ENCODE data around the gene CDK11A. TPM values are rescaled to one million over a fixed set of nuclear protein-coding genes. Genes with fewer than 3 reads are reported as not detected.

CDK11A gene
- total and polyA plus RNA-seq, 2 experiments from 2014 or later, result 19.5 to 30.9 TPM

- no peaks in the 10 kb centered on the region for H3K9me2 ChIP-seq (replicated peaks; ENCODE audit: insufficient read depth)
- TF ChIP-seq EZH2 (IDR thresholded peaks at IDR 0.05; ENCODE audit: borderline replicate concordance), result no peak
- TF ChIP-seq EZH2phosphoT487 (IDR thresholded peaks at IDR 0.05; ENCODE audit: low read depth, severe bottlenecking, unreplicated experiment), result no peak
- no peak for TF ChIP-seq CTCF (IDR thresholded peaks at IDR 0.05; ENCODE audit: poor library complexity)
- H3K27ac ChIP-seq, result no peak overlapping the region
- no peaks in the 10 kb centered on the region for H3K9me3 ChIP-seq (ENCODE audit: low read depth)
- peaks cover 62% of the 10 kb centered on the region for H3K79me2 ChIP-seq
- H3K4me3 ChIP-seq, result no peak overlapping the region
- no peaks in the 10 kb centered on the region for H3K36me3 ChIP-seq (replicated peaks; ENCODE audit: insufficient read depth, low read depth)
- no peaks in the 10 kb centered on the region for H3K27me3 ChIP-seq
- no peaks in the 10 kb centered on the region for H3K4me1 ChIP-seq (ENCODE audit: insufficient read depth)
- H2AFZ ChIP-seq, result no peak overlapping the region
- 90% methylated on average over 32 of the region's 32 CpGs for WGBS (ENCODE audit: low lambda C conversion rate, missing lambda C conversion rate)
- no peak for DNase-seq (ENCODE audit: low spot score)
- peaks cover 3% of the 10 kb centered on the region for H4K20me1 ChIP-seq (ENCODE audit: insufficient read depth, poor library complexity, severe bottlenecking)
- no peak overlapping the region for H3K4me2 ChIP-seq
Observed at GRCh38 chr1:1763657-1764621, 39.8 kb upstream of the CDK11A start.

DNA sequence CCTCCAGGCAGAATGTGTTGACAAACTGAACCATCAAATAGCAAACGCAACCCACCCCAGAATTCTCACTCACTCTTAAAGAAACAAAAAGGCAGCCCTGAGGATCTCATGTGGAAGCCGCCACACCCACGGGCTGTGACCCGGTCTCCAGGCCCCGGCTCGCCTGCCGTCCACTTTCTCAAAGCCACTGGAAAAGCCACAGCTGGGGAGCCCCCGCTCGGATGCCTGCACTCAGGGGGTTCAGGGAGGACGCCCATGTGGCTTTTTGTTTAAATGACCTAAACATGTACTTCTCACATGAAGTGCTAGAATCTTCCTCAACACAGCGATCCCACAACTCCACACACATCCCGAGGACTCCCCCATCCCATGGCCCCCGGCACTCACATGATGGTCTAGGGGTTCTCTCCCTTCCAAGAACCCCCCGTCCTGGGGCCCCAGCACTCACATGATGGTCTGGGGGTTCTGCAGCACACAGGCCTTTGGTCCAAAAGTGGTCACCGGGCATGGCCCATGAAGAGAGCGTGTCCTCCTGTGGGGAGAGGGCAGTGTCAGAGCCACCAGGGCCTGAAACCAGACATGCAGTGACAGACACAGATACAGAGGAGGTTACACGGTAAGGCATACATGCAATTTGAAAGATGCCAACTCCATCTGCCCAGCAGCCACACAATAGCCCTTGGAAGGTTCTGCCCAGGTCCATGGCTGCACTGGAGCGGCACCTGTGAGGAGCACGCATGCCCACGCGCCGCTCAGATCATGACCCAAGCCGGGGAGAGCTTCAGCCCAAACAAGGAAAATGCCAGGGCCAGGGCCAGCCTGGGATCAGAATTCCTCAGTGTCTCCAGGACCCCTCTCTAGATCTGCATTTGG, 37.6 kb upstream of the CDK11A start:
- Histone ChIP-seq H3K27me3 (no peaks in the 10 kb centered on the region), H3K4me2 (no peak overlapping the region), H3K9me3 (ENCODE audit: low read depth) (no peaks in the 10 kb centered on the region), H4K20me1 (ENCODE audit: insufficient read depth, poor library complexity, severe bottlenecking) (peaks cover 3% of the 10 kb centered on the region), H3K9me2 (replicated peaks; ENCODE audit: insufficient read depth) (no peaks in the 10 kb centered on the region), H3K4me3 (no peak overlapping the region), H3K27ac (no peak overlapping the region), H3K4me1 (ENCODE audit: insufficient read depth) (no peaks in the 10 kb centered on the region), H2AFZ (no peak overlapping the region), H3K79me2 (peaks cover 49% of the 10 kb centered on the region), H3K36me3 (replicated peaks; ENCODE audit: insufficient read depth, low read depth) (no peaks in the 10 kb centered on the region)
- 97% methylated on average over 23 of the region's 23 CpGs for WGBS (ENCODE audit: low lambda C conversion rate, missing lambda C conversion rate)
- no peak for TF ChIP-seq EZH2 (IDR thresholded peaks at IDR 0.05; ENCODE audit: borderline replicate concordance)
- TF ChIP-seq CTCF (IDR thresholded peaks at IDR 0.05; ENCODE audit: poor library complexity), result no peak
- no peak for TF ChIP-seq EZH2phosphoT487 (IDR thresholded peaks at IDR 0.05; ENCODE audit: low read depth, severe bottlenecking, unreplicated experiment)
- no peak for DNase-seq (ENCODE audit: low spot score)

DNA sequence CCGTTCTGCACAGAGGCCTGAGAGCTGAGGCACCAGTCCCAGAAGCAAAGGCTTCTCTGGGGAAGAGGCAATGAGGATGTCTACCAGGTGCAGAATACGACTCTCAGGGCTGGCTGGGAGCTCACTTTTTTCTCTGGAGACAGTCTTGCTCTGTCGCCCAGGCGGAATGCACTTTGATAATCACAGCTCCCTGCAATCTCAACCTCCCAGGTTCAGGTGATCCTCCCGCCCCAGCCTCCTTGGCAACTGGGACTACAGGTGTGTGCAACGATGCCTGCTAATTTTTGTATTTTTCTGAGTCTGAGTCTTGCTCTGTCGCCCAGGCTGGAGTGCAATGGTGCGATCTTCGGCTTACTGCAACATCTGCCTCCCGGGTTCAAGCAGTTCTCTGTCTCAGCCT, 36.6 kb upstream of the CDK11A start:
- H3K27ac ChIP-seq, result no peak overlapping the region
- H3K36me3 ChIP-seq (replicated peaks; ENCODE audit: insufficient read depth, low read depth), result no peaks in the 10 kb centered on the region
- H3K4me2 ChIP-seq, result no peak overlapping the region
- TF ChIP-seq EZH2phosphoT487 (IDR thresholded peaks at IDR 0.05; ENCODE audit: low read depth, severe bottlenecking, unreplicated experiment), result no peak
- TF ChIP-seq EZH2 (IDR thresholded peaks at IDR 0.05; ENCODE audit: borderline replicate concordance), result no peak
- TF ChIP-seq CTCF (IDR thresholded peaks at IDR 0.05; ENCODE audit: poor library complexity), result no peak
- no peak overlapping the region for H3K4me3 ChIP-seq
- H3K9me2 ChIP-seq (replicated peaks; ENCODE audit: insufficient read depth), result no peaks in the 10 kb centered on the region
- 97% methylated on average over 10 of the region's 10 CpGs for WGBS (ENCODE audit: low lambda C conversion rate, missing lambda C conversion rate)
- no peaks in the 10 kb centered on the region for H3K4me1 ChIP-seq (ENCODE audit: insufficient read depth)
- peaks cover 40% of the 10 kb centered on the region for H3K79me2 ChIP-seq
- H3K9me3 ChIP-seq (ENCODE audit: low read depth), result no peaks in the 10 kb centered on the region
- no peak overlapping the region for H2AFZ ChIP-seq
- no peaks in the 10 kb centered on the region for H4K20me1 ChIP-seq (ENCODE audit: insufficient read depth, poor library complexity, severe bottlenecking)
- no peaks in the 10 kb centered on the region for H3K27me3 ChIP-seq
- DNase-seq (ENCODE audit: low spot score), result no peak
